Small intestine (tissue), 7 donors: ENCODE measurements around the gene CES1. TPM values are rescaled to one million over a fixed set of nuclear protein-coding genes. Genes with fewer than 3 reads are reported as not detected.
A peak's percentile ranks its signal among the peaks of the same experiment; 100 is the strongest.
"Not testable (repeated sequence)": the region's sequence is repeated elsewhere in the genome, so short reads cannot be mapped to it uniquely, and the experiment has no call there.

Source experiments
- DNase-seq, 2 donors: peaks; one replicate each; pipeline versions ENCODE4 v3.0.0 to v3.0.0-alpha.2; 2013
- FAIRE-seq: peaks from 2 replicates; lab custom pipeline; 2012; peaks lifted over from hg19 to GRCh38; lab: Jason Lieb, UNC
- H3K27ac ChIP-seq, 3 donors: one replicate each; pipeline ENCODE4 v1.5.1; 2013; ENCODE audit warnings: low read length in 2 of 3, mild to moderate bottlenecking in 2 of 3, control low read depth in 1 of 3, inconsistent platforms in 1 of 3, low read depth in 1 of 3, moderate library complexity in 1 of 3
- H3K27me3 ChIP-seq, 3 donors: one replicate each; pipeline ENCODE4 v1.6.1; 2013; ENCODE audit warnings: low read length in 3 of 3, inconsistent platforms in 1 of 3; ENCODE audit not compliant: control insufficient read depth in 3 of 3, insufficient read depth in 3 of 3
- H3K36me3 ChIP-seq, 3 donors: one replicate each; pipeline ENCODE4 v1.6.1; 2013; ENCODE audit warnings: low read length in 3 of 3, inconsistent platforms in 1 of 3, low read depth in 1 of 3, mild to moderate bottlenecking in 1 of 3, moderate library complexity in 1 of 3; ENCODE audit not compliant: control insufficient read depth in 3 of 3, insufficient read depth in 2 of 3
- H3K4me1 ChIP-seq, 3 donors: one replicate each; pipeline ENCODE4 v1.6.1; 2013; ENCODE audit warnings: low read length in 2 of 3, inconsistent platforms in 1 of 3, low read depth in 1 of 3, mild to moderate bottlenecking in 1 of 3, moderate library complexity in 1 of 3; ENCODE audit not compliant: control insufficient read depth in 3 of 3, insufficient read depth in 2 of 3
- H3K4me3 ChIP-seq, 3 donors: one replicate each; pipeline ENCODE4 v1.5.1; 2013; ENCODE audit warnings: low read length in 3 of 3, control low read depth in 1 of 3, inconsistent platforms in 1 of 3, low read depth in 1 of 3, mild to moderate bottlenecking in 1 of 3, moderate library complexity in 1 of 3
- H3K9me3 ChIP-seq, 2 donors: one replicate each; pipeline ENCODE4 v1.6.1; 2013; ENCODE audit warnings: low read depth in 1 of 2, low read length in 1 of 2; ENCODE audit not compliant: control insufficient read depth in 2 of 2, insufficient read depth in 1 of 2
- WGBS, 3 donors: extraction: QIAGEN DNeasy Blood & Tissue Kit; methylation state at CpG; one replicate each; pipeline ENCODE4 v1.1.7; 2013; 5-methylcytosine and 5-hydroxymethylcytosine counted together
- polyA plus RNA-seq, 4 donors: library from polyadenylated mRNA; stranded (reverse) in 3 of 4; unstranded in 1 of 4; fragments of 200-250 nt in 3 of 4; fragments of 120-200 nt in 1 of 4; gene quantifications; one replicate each; pipeline versions ENCODE4 v1.2.1 to v1.2.3, GENCODE V29; 2013
- donor health status: healthy with polysubstance abuse.
- donor health status: control.
- donor health status: control.
- donor health status: Bipolar disorder and iron deficiency.
- donor health status: healthy.

The CES1 gene
- polyA plus RNA-seq, 4 donors, result 3.1 to 34.3 (median 13.3) TPM

- H3K9me3 ChIP-seq, DNase-seq, FAIRE-seq, H3K4me3 ChIP-seq, H3K27ac ChIP-seq, H3K36me3 ChIP-seq, H3K4me1 ChIP-seq, H3K27me3 ChIP-seq: not testable (repeated sequence)
- WGBS, 3 donors, result 55 to 64% (median 63%) methylated on average over 6 of the region's 6 CpGs
Observed at GRCh38 chr16:55757595-55758527, 75.0 kb downstream of the CES1 start.

DNA sequence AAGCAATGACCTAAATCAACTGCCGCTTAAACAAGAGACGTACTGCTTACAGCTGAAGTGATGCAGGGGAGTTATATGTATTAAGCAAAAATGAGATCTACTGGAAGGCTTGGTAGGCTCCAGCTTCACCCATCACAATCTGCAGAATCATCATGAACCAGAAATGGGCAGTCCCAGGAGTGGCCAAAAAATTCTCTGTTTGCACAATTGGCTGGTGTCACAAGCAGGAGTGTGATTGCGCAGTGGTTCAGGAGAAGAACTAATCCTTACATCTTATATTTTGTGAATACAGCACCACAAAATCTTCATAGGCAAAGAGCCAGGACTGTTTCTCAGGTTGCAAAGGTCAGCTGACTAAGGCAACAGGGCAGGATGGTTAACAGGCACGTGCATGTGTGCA is 75.9 kb downstream of the CES1 start:
- H3K4me1 ChIP-seq, result no peaks in the 10 kb centered on the region
- peaks cover 2 to 3% of the 10 kb centered on the region in 2 donors for H3K9me3 ChIP-seq
- 81 to 89% (median 82%) methylated on average over 4 of the region's 4 CpGs for WGBS, 3 donors
- H3K4me3 ChIP-seq, result no peak overlapping the region
- no peak for FAIRE-seq
- no peak for DNase-seq
- no peaks in the 10 kb centered on the region for H3K36me3 ChIP-seq
- H3K27me3 ChIP-seq, result peaks cover 0 to 9% (median 3%) of the 10 kb centered on the region in 3 donors
- no peak overlapping the region for H3K27ac ChIP-seq

- FAIRE-seq (no peak), DNase-seq (no peak)
- Histone ChIP-seq H3K4me1 (no peaks in the 10 kb centered on the region), H3K9me3 (peaks cover 2 to 3% of the 10 kb centered on the region in 2 donors), H3K27ac (peak overlapping the region in 1 of 3 donors; percentile 71), H3K36me3 (no peaks in the 10 kb centered on the region), H3K4me3 (no peak overlapping the region), H3K27me3 (no peaks in the 10 kb centered on the region)
Observed at GRCh38 chr16:55754056-55754455, 78.8 kb downstream of the CES1 start.

DNA sequence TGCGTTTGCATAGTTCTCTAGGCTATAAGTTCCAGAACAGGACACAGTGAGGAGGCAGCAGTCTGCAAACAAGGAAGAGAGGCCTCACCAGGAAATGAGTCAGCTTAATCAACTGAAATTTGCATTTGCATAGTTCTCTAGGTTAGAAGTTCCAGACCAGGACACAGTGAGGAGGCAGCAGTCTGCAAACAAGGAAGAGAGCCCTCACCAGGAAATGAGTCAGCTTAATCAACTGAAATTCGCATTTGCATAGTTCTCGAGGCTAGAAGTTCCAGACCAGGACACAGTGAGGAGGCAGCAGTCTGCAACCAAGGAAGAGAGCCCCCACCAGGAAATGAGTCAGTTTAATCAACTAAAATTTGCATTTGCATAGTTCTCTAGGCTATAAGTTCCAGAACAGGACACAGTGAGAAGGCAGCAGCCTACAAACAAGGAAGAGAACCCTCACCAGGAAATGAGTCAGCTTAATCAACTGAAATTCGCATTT is 79.7 kb downstream of the CES1 start:
- FAIRE-seq, H3K4me1 ChIP-seq, H3K36me3 ChIP-seq, H3K4me3 ChIP-seq, H3K27me3 ChIP-seq, H3K9me3 ChIP-seq: not testable (repeated sequence)
- H3K27ac ChIP-seq, result peak overlapping the region in 1 of 3 donors; percentile 71
- peak in 1 of 2 donors; percentile 35 for DNase-seq
- 36 to 48% (median 38%) methylated on average over 4 of the region's 4 CpGs for WGBS, 3 donors

Other genes with a start within 250 kb of the CES1 start
- under 1 TPM in 1 of 4 donors, not detected in 3; 0.22 TPM for gene SLC6A2, start 177.1 kb downstream of the CES1 start, polyA plus RNA-seq
- under 1 TPM in 1 of 4 donors, not detected in 3; 0.03 TPM for gene CES5A, start 42.3 kb upstream of the CES1 start, polyA plus RNA-seq